H9 (cell line): ENCODE data around the gene KIF5A. TPM values are rescaled to one million over a fixed set of nuclear protein-coding genes. Genes with fewer than 3 reads are reported as not detected.

Source experiments
- DNase-seq: peaks from one replicate; pipeline ENCODE4 v3.0.0-alpha.2; 2017
- H2AFZ ChIP-seq: one replicate; pipeline ENCODE4 v1.6.1; 2013; ENCODE audit warnings: mild to moderate bottlenecking, low read length, control low read depth, moderate library complexity
- H2AK5ac ChIP-seq: 2 replicates; pipeline ENCODE4 v1.6.1; 2013; ENCODE audit warnings: low read length, control low read depth, mixed read lengths; ENCODE audit not compliant: insufficient read length
- H2BK120ac ChIP-seq: one replicate; pipeline ENCODE4 v1.6.1; 2013; ENCODE audit warnings: low read depth, mild to moderate bottlenecking, low read length, control low read depth, inconsistent platforms; ENCODE audit not compliant: poor library complexity, severe bottlenecking
- H2BK12ac ChIP-seq: 2 replicates; pipeline ENCODE4 v1.6.1; 2013; ENCODE audit warnings: low read length, control low read depth, mixed read lengths, low read depth; ENCODE audit not compliant: insufficient read length
- H2BK15ac ChIP-seq: 2 replicates; pipeline ENCODE4 v1.6.1; 2013; ENCODE audit warnings: low read depth, low read length, control low read depth
- H2BK20ac ChIP-seq: one replicate; pipeline ENCODE4 v1.6.1; 2013; ENCODE audit warnings: low read depth, mild to moderate bottlenecking, low read length, control low read depth, inconsistent platforms; ENCODE audit not compliant: poor library complexity, severe bottlenecking
- H2BK5ac ChIP-seq: 2 replicates; pipeline ENCODE4 v1.6.1; 2013; ENCODE audit warnings: low read length, control low read depth, mixed read lengths; ENCODE audit not compliant: insufficient read length
- H3K14ac ChIP-seq: 2 replicates; pipeline ENCODE4 v1.6.1; 2013; ENCODE audit warnings: low read length, control low read depth; ENCODE audit not compliant: insufficient read depth
- H3K18ac ChIP-seq: 2 replicates; pipeline ENCODE4 v1.6.1; 2013; ENCODE audit warnings: low read depth, mild to moderate bottlenecking, mixed read lengths, low read length, control low read depth; ENCODE audit not compliant: insufficient read length
- H3K23ac ChIP-seq: 2 replicates; pipeline ENCODE4 v1.6.1; 2013; ENCODE audit warnings: low read length, control low read depth, mixed read lengths, low read depth; ENCODE audit not compliant: insufficient read length
- H3K23me2 ChIP-seq: 2 replicates; pipeline ENCODE4 v1.6.1; 2013; ENCODE audit warnings: low read depth, mild to moderate bottlenecking, mixed read lengths, low read length, control low read depth; ENCODE audit not compliant: insufficient read length, poor library complexity, severe bottlenecking
- H3K27ac ChIP-seq: 2 replicates; pipeline ENCODE4 v1.5.1; 2013; ENCODE audit warnings: low read length, control low read depth, mixed read lengths, low read depth; ENCODE audit not compliant: insufficient read length
- H3K27me3 ChIP-seq: 2 replicates; pipeline ENCODE4 v1.6.1; 2013; ENCODE audit warnings: low read length, control low read depth, inconsistent platforms; ENCODE audit not compliant: insufficient read depth
- H3K4ac ChIP-seq: 2 replicates; pipeline ENCODE4 v1.6.1; 2013; ENCODE audit warnings: low read depth, mild to moderate bottlenecking, control low read depth, inconsistent platforms, low read length, moderate library complexity
- H3K4me1 ChIP-seq: 2 replicates; pipeline ENCODE4 v1.6.1; 2013; ENCODE audit warnings: low read length, control low read depth, inconsistent platforms; ENCODE audit not compliant: insufficient read depth
- H3K4me2 ChIP-seq: 2 replicates; pipeline ENCODE4 v1.6.1; 2013; ENCODE audit warnings: low read length, control low read depth, mixed read lengths; ENCODE audit not compliant: insufficient read length, insufficient read depth
- H3K56ac ChIP-seq: 2 replicates; pipeline ENCODE4 v1.6.1; 2013; ENCODE audit warnings: low read depth, mild to moderate bottlenecking, mixed read lengths, low read length, control low read depth; ENCODE audit not compliant: insufficient read length
- H3K79me1 ChIP-seq: 2 replicates; pipeline ENCODE4 v1.6.1; 2013; ENCODE audit warnings: low read depth, mild to moderate bottlenecking, moderate library complexity, low read length, control low read depth, inconsistent platforms; ENCODE audit not compliant: insufficient read depth, poor library complexity, severe bottlenecking
- H3K79me2 ChIP-seq: 2 replicates; pipeline ENCODE4 v1.6.1; 2013; ENCODE audit warnings: low read length, control low read depth, inconsistent platforms; ENCODE audit not compliant: insufficient read depth
- H3K9ac ChIP-seq: 2 replicates; pipeline ENCODE4 v1.6.1; 2013; ENCODE audit warnings: low read length, control low read depth, mixed read lengths; ENCODE audit not compliant: insufficient read length; ENCODE audit errors: extremely low read depth
- H3K9me3 ChIP-seq: one replicate; pipeline ENCODE4 v1.6.1; 2013; ENCODE audit warnings: low read depth, low read length, inconsistent platforms; ENCODE audit not compliant: control insufficient read depth
- H3T11ph ChIP-seq: one replicate; pipeline ENCODE4 v1.6.1; 2013; ENCODE audit warnings: mild to moderate bottlenecking, low read length, control low read depth, inconsistent platforms
- H4K20me1 ChIP-seq: one replicate; pipeline ENCODE4 v1.6.1; 2013; ENCODE audit not compliant: control insufficient read depth, insufficient read length, insufficient read depth
- H4K5ac ChIP-seq: 2 replicates; pipeline ENCODE4 v1.6.1; 2013; ENCODE audit warnings: low read depth, mild to moderate bottlenecking, mixed read lengths, low read length, control low read depth; ENCODE audit not compliant: insufficient read length
- H4K8ac ChIP-seq: replicated peaks from 2 replicates; pipeline ENCODE4 v1.6.1; 2013; ENCODE audit warnings: low read length, control low read depth, mixed read lengths, low read depth; ENCODE audit not compliant: insufficient read length
- H4K91ac ChIP-seq: 2 replicates; pipeline ENCODE4 v1.6.1; 2013; ENCODE audit warnings: low read depth, mild to moderate bottlenecking, moderate library complexity, mixed read lengths, low read length, control low read depth; ENCODE audit not compliant: insufficient read length
- H3K27ac Mint-ChIP-seq, 3 experiments: 2 replicates in 2 of 3; 3 replicates in 1 of 3; pipeline ENCODE4 v1.8.0; 2020 to 2021; ENCODE audit warnings: mixed read lengths in 3 of 3, mild to moderate bottlenecking in 1 of 3, moderate library complexity in 1 of 3
- H3K27me3 Mint-ChIP-seq: 2 replicates; pipeline ENCODE4 v1.8.0; 2021; ENCODE audit warnings: low read depth, mild to moderate bottlenecking, moderate library complexity, mixed read lengths
- H3K36me3 Mint-ChIP-seq, 3 experiments: 2 replicates in 2 of 3; 3 replicates in 1 of 3; pipeline ENCODE4 v1.8.0; 2020 to 2021; ENCODE audit warnings: low read depth in 3 of 3, mixed read lengths in 3 of 3; ENCODE audit not compliant: insufficient read depth in 1 of 3
- H3K4me1 Mint-ChIP-seq, 2 experiments: 2 replicates each; pipeline ENCODE4 v1.8.0; 2020; ENCODE audit warnings: mixed read lengths in 2 of 2
- H3K4me3 Mint-ChIP-seq, 2 experiments: 2 replicates in 1 of 2; 3 replicates in 1 of 2; pipeline ENCODE4 v1.8.0; 2020 to 2021; ENCODE audit warnings: mild to moderate bottlenecking in 2 of 2, mixed read lengths in 2 of 2, moderate library complexity in 1 of 2
- H3K9me3 Mint-ChIP-seq, 2 experiments: 2 replicates in 1 of 2; 3 replicates in 1 of 2; pipeline ENCODE4 v1.8.0; 2020; ENCODE audit warnings: mild to moderate bottlenecking in 2 of 2, mixed read lengths in 2 of 2, moderate library complexity in 1 of 2
- WGBS: extraction: QIAGEN DNeasy Blood & Tissue Kit; methylation state at CpG from one replicate; pipeline ENCODE4 v1.1.7; 2013; ENCODE audit warnings: missing lambda C conversion rate, low lambda C conversion rate, mixed read lengths; ENCODE audit not compliant: insufficient read length; ENCODE audit errors: extremely low coverage; 5-methylcytosine and 5-hydroxymethylcytosine counted together
- total RNA-seq: library from RNA; stranded (reverse); gene quantifications from 2 replicates; pipeline ENCODE4 v1.2.1, GENCODE V29; 2021
- TF ChIP-seq, protein P1 (sequence below): fragments of 200-600 bp; sonication (generic); conservative IDR thresholded peaks from 3 replicates; pipeline ENCODE4 v1.8.0; 2021; ENCODE audit warnings: antibody characterized with exemption, mild to moderate bottlenecking

The KIF5A gene
- total RNA-seq, 1 experiment from 2014 or later, result 18.5 TPM

DNA sequence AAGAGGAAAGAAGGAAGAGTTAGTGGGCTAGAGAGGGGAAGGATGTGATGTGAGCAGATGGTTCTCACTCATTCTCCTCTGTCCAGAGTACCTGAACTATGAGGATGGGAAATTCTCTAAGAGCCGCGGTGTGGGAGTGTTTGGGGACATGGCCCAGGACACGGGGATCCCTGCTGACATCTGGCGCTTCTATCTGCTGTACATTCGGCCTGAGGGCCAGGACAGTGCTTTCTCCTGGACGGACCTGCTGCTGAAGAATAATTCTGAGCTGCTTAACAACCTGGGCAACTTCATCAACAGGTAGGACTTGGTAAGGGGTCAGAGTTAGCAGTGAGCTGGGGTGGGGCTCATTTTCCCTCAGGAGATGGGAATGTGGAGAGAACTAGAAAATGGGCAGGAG is 37.2 kb upstream of the KIF5A start:
- no peak overlapping the region for H3K4me3 Mint-ChIP-seq
- Histone ChIP-seq H3K9me3 (no peaks in the 10 kb centered on the region), H4K5ac (no peak overlapping the region), H2BK120ac (no peak overlapping the region), H3K56ac (no peak overlapping the region), H2BK20ac (no peak overlapping the region), H3K4me2 (no peak overlapping the region), H2AK5ac (no peak overlapping the region), H4K91ac (no peak overlapping the region), H4K8ac (no peak overlapping the region), H3K79me2 (0 out of 2 replicates have a peak, but pooled peaks cover 1% of the 10 kb centered on the region), H3K4ac (no peak overlapping the region), H2BK12ac (no peak overlapping the region), H3K27me3 (no peaks in the 10 kb centered on the region), H4K20me1 (no peaks in the 10 kb centered on the region), H3K23ac (no peak overlapping the region), H3K18ac (no peak overlapping the region), H2AFZ (no peak overlapping the region), H3K27ac (no peak overlapping the region), H2BK15ac (no peak overlapping the region), H3K14ac (no peak overlapping the region), H3K9ac (no peak overlapping the region), H3K23me2 (no peaks in the 10 kb centered on the region), H3K79me1 (no peaks in the 10 kb centered on the region), H3T11ph (no peak overlapping the region), H2BK5ac (no peak overlapping the region), H3K4me1 (no peaks in the 10 kb centered on the region)
- TF ChIP-seq, protein P1, sequence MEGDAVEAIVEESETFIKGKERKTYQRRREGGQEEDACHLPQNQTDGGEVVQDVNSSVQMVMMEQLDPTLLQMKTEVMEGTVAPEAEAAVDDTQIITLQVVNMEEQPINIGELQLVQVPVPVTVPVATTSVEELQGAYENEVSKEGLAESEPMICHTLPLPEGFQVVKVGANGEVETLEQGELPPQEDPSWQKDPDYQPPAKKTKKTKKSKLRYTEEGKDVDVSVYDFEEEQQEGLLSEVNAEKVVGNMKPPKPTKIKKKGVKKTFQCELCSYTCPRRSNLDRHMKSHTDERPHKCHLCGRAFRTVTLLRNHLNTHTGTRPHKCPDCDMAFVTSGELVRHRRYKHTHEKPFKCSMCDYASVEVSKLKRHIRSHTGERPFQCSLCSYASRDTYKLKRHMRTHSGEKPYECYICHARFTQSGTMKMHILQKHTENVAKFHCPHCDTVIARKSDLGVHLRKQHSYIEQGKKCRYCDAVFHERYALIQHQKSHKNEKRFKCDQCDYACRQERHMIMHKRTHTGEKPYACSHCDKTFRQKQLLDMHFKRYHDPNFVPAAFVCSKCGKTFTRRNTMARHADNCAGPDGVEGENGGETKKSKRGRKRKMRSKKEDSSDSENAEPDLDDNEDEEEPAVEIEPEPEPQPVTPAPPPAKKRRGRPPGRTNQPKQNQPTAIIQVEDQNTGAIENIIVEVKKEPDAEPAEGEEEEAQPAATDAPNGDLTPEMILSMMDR, result no peak
- H3K36me3 Mint-ChIP-seq, result peaks cover 74 to 94% (median 82%) of the 10 kb centered on the region in 3 experiments; a peak in 6 of 7 replicates
- H3K9me3 Mint-ChIP-seq, result peaks cover 0 to 2% of the 10 kb centered on the region in 2 experiments; a peak in 1 of 5 replicates
- 0 out of 2 replicates have a peak, but pooled peaks cover 2% of the 10 kb centered on the region for H3K27me3 Mint-ChIP-seq
- no CpG with 5 or more reads among the region's 6 CpGs for WGBS
- peaks cover 2% of the 10 kb centered on the region in 2 experiments; a peak in 3 of 4 replicates for H3K4me1 Mint-ChIP-seq
- DNase-seq, result no peak
- no peak overlapping the region for H3K27ac Mint-ChIP-seq
